HL-60 (cell line): ENCODE measurements around the gene GAMT.

Experiments
- DNase-seq, 2 experiments: peaks; one replicate each; pipeline ENCODE4 v3.0.0-alpha.2; 2010 to 2020; ENCODE audit warnings: low read depth in 1 of 2, low spot score in 1 of 2
- H3K27ac ChIP-seq: fragments of 250-450 bp; sonication (Bioruptor Pico); replicated peaks from 2 replicates; pipeline ENCODE4 v1.5.1; 2020; ENCODE audit warnings: mild to moderate bottlenecking, moderate library complexity
- H3K27me3 ChIP-seq: fragments of 250-450 bp; sonication (Bioruptor Pico); 2 replicates; pipeline ENCODE4 v1.5.1; 2021; ENCODE audit warnings: mild to moderate bottlenecking, moderate library complexity; ENCODE audit not compliant: insufficient read depth, poor library complexity, severe bottlenecking
- H3K4me3 ChIP-seq: replicated peaks from 2 replicates; pipeline ENCODE4 v1.5.1; 2011; ENCODE audit warnings: mild to moderate bottlenecking, control low read depth, low read length; ENCODE audit not compliant: insufficient read depth
- CTCF ChIP-seq: IDR thresholded peaks from one replicate; pipeline ENCODE4 v1.5.1; 2011; ENCODE audit warnings: low read length, control low read depth, inconsistent platforms; ENCODE audit not compliant: insufficient read depth
- GABPA ChIP-seq: IDR thresholded peaks from 2 replicates; pipeline ENCODE4 v1.6.1; 2012; ENCODE audit warnings: low read depth
- POLR2AphosphoS5 ChIP-seq: IDR thresholded peaks from 2 replicates; pipeline ENCODE4 v1.6.1; 2012; ENCODE audit warnings: low read depth
- REST ChIP-seq: IDR thresholded peaks from 2 replicates; pipeline ENCODE4 v1.6.1; 2012; ENCODE audit warnings: low read depth; ENCODE audit not compliant: insufficient replicate concordance
- SPI1 ChIP-seq: IDR thresholded peaks from 2 replicates; pipeline ENCODE4 v1.6.1; 2012; ENCODE audit warnings: low read depth, mild to moderate bottlenecking, borderline replicate concordance

The GAMT gene

DNA sequence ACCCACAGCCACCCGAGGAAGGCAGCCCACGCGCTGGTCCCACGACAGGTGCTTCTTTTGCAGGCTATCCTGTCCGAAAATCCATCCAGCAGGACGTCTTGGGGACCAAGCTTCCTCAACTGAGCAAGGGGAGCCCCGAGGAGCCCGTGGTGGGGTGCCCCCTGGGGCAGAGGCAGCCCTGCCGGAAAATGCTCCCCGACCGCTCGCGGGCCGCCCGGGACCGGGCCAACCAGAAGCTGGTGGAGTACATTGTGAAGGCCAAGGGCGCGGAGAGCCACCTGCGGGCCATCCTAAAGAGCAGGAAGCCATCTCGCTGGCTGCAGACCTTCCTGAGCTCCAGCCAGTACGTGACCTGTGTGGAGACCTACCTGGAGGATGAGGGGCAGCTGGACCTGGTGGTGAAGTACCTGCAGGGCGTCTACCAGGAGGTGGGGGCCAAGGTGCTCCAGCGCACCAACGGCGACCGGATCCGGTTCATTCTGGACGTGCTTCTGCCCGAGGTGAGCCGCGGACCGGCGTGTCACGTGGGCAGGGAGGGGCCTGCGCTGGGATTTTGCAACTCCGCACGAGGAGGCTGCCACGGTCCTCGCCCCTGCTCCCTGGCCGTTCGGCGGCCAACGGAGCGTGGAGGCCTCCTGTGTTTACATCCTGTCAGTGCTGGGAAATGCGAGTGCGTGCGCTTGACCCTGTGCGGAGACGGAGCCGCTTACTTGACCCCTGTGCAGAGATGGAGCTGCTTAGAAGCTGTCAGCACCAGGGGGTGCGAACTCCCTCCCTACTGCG is 30.6 kb downstream of the GAMT start:
- no peak for TF ChIP-seq REST
- TF ChIP-seq CTCF = no peak
- TF ChIP-seq GABPA = no peak
- no peak for TF ChIP-seq POLR2AphosphoS5
- TF ChIP-seq SPI1 = no peak
- H3K27ac ChIP-seq = no peak overlapping the region
- no peaks in the 10 kb centered on the region for H3K27me3 ChIP-seq
- no peak for DNase-seq
- H3K4me3 ChIP-seq = no peak overlapping the region

DNA sequence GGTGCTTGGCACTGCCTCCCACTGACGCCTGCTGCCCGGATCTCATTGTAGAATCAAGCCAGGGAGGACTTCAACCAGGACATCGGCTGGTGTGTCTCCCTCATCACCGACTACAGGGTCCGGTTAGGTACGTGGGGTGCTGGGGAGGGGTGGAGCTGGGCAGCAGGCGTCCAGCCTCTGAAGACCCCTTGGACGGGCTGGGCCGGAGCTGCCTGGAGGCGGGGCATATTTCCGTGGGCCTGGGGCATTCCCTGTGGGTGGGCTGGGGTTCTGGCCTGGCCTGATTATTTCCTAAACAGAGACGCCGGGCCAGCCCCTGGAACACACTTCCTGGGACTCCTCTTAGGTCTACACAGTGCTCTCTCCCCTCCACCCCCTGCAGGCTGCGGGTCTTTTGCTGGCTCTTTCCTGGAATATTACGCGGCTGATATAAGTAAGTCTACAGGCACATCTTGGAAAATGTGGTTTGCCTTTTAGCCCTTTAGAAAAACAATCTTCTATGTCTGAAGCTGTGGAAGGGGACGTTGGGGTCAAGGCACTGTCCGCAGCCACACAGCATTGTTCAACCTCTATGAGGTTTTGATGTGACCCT is 32.0 kb downstream of the GAMT start:
- Histone ChIP-seq H3K27me3 (no peaks in the 10 kb centered on the region), H3K27ac (no peak overlapping the region), H3K4me3 (no peak overlapping the region)
- no peak for DNase-seq
- TF ChIP-seq REST (no peak), GABPA (no peak)

DNA sequence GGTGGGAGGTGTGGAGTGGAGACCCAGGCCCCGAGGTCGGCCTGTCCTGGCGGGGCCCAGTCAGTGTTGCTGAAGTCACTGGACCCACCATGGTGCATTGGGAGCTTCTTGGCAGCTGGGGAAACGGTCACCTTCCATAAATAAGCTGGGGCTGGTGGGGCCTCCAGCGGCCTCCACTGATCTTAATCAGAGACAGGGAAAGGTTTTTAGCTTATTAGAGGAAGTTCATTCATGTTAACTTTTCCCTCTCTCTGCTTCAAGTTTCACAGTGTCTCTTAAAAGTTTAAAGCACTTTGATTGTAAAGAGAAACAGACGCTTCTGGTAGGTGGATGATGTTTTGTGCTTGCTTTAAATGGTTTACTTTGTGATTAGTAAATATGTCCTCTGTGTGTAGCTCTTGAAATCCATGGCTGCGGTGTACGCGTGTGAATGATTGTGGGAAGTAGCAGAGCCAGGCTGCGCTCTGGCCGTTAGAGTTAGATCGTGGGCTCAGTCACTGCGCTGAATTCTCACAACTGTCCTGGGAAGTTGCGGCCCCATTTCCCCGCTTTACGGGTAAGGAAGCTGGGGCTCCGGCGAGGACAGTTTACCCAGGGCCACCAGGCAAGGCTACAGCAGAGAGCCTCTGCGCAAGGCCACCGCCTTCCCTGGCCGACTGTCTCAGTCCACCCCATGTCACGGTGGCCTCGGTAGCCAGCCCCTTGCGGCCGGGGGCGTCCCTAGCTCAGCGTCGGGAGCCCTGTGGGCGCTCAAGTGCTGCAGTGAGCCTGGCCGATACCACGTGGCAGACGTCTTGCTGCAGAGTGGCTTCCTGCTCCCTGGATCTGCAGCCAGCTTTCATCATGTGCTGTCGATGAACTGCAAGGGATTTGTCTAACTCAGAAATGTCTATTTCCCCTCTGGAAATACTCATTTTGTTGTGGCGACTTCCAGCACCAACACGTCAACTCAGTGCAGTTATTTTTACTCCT is 34.2 kb downstream of the GAMT start:
- TF ChIP-seq CTCF = no peak
- peak; percentile 64 for TF ChIP-seq REST
- TF ChIP-seq SPI1 = no peak; the same call in 1 of the 2 replicates
- no peak for TF ChIP-seq GABPA
- peak; percentile 62 for TF ChIP-seq POLR2AphosphoS5
- Histone ChIP-seq H3K27me3 (no peaks in the 10 kb centered on the region), H3K4me3 (no peak overlapping the region), H3K27ac (peak overlapping the region; percentile 91)
- peak; percentile 51 to 75 for DNase-seq
